Brain microvascular endothelial cell (primary cell): ENCODE results near the gene TCERG1L.
"Not testable (repeated sequence)": the region's sequence is repeated elsewhere in the genome, so short reads cannot be mapped to it uniquely, and the experiment has no call there.

Experiments used
- DNase-seq: peaks from one replicate; pipeline ENCODE4 v3.0.0-alpha.2; 2020
- H3K27ac ChIP-seq: fragments of 250-450 bp; sonication (Bioruptor Pico); 2 replicates; pipeline ENCODE4 v1.5.1; 2020; ENCODE audit warnings: mild to moderate bottlenecking, moderate library complexity
- H3K27me3 ChIP-seq: fragments of 250-450 bp; sonication (Bioruptor Pico); replicated peaks from 2 replicates; pipeline ENCODE4 v1.5.1; 2020; ENCODE audit warnings: mild to moderate bottlenecking
- H3K36me3 ChIP-seq: fragments of 250-450 bp; sonication (Bioruptor Pico); replicated peaks from 2 replicates; pipeline ENCODE4 v1.5.1; 2020; ENCODE audit warnings: mild to moderate bottlenecking
- H3K4me3 ChIP-seq: 2 replicates; pipeline ENCODE4 v1.5.1; 2011; ENCODE audit warnings: low read depth, mild to moderate bottlenecking, control low read depth, low read length, moderate library complexity
- CTCF ChIP-seq: IDR thresholded peaks from 2 replicates; pipeline ENCODE4 v1.5.1; 2011; ENCODE audit warnings: low read depth, mild to moderate bottlenecking, moderate library complexity, low read length, control low read depth, inconsistent platforms; ENCODE audit errors: missing control alignments
- in situ Hi-C: cut with HindIII; loops from 2 replicates; pipeline ENCODE4 v1.10.0; 2017; ENCODE audit warnings: low sequenced_read_pairs, low pct_ligation_motif_present

TCERG1L gene

GRCh38 chr10:131102147-131102546 is 209.4 kb downstream of the TCERG1L start:
- TF ChIP-seq CTCF, result no peak
- H3K36me3 ChIP-seq, result no peaks in the 10 kb centered on the region
- in situ Hi-C loops, result no loop called here

GRCh38 chr10:131100418-131101410 is 210.8 kb downstream of the TCERG1L start:
- DNase-seq, H3K27ac ChIP-seq, in situ Hi-C loops, H3K36me3 ChIP-seq, H3K4me3 ChIP-seq, H3K27me3 ChIP-seq: not testable (repeated sequence)

More at GRCh38 chr10:131102147-131102546, 209.4 kb downstream of the TCERG1L start:
- no peak overlapping the region for H3K27ac ChIP-seq
- H3K4me3 ChIP-seq, result no peak overlapping the region
- no peaks in the 10 kb centered on the region for H3K27me3 ChIP-seq
- DNase-seq, result no peak

- Histone ChIP-seq H3K27me3 (no peaks in the 10 kb centered on the region), H3K36me3 (no peaks in the 10 kb centered on the region), H3K4me3 (no peak overlapping the region), H3K27ac (no peak overlapping the region)
- no peak for DNase-seq
- in situ Hi-C loops, result no loop called here
- no peak for TF ChIP-seq CTCF
Measured at GRCh38 chr10:131099028-131099726, 212.3 kb downstream of the TCERG1L start.

- H3K36me3 ChIP-seq, result no peaks in the 10 kb centered on the region
- H3K4me3 ChIP-seq, result no peak overlapping the region
- in situ Hi-C loops, result no loop called here
- TF ChIP-seq CTCF, result no peak
- no peak overlapping the region for H3K27ac ChIP-seq
- H3K27me3 ChIP-seq, result no peaks in the 10 kb centered on the region
- no peak for DNase-seq
Measured at GRCh38 chr10:131098416-131098952, 213.0 kb downstream of the TCERG1L start.

GRCh38 chr10:131096031-131096430 is 215.5 kb downstream of the TCERG1L start:
- no peak overlapping the region for H3K4me3 ChIP-seq
- no peak overlapping the region for H3K27ac ChIP-seq
- no peaks in the 10 kb centered on the region for H3K27me3 ChIP-seq
- no peaks in the 10 kb centered on the region for H3K36me3 ChIP-seq
- no peak for DNase-seq
- TF ChIP-seq CTCF, result no peak
- in situ Hi-C loops, result no loop called here

- in situ Hi-C loops, result no loop called here
- no peak overlapping the region for H3K4me3 ChIP-seq
- no peak for TF ChIP-seq CTCF
- no peak overlapping the region for H3K27ac ChIP-seq
- DNase-seq, result no peak
- no peaks in the 10 kb centered on the region for H3K36me3 ChIP-seq
- no peaks in the 10 kb centered on the region for H3K27me3 ChIP-seq
Measured at GRCh38 chr10:131095313-131095580, 216.3 kb downstream of the TCERG1L start.
